HG02943 (cell line): ENCODE results near the gene NAT16.

Experiments used
- ATAC-seq: cut with Tn5 transposase; IDR thresholded peaks from one replicate; pipeline ENCODE4 v1.9.1; 2021; ENCODE audit warnings: mild to moderate bottlenecking, low read depth, moderate library complexity; ENCODE audit not compliant: unreplicated experiment

NAT16 gene

DNA sequence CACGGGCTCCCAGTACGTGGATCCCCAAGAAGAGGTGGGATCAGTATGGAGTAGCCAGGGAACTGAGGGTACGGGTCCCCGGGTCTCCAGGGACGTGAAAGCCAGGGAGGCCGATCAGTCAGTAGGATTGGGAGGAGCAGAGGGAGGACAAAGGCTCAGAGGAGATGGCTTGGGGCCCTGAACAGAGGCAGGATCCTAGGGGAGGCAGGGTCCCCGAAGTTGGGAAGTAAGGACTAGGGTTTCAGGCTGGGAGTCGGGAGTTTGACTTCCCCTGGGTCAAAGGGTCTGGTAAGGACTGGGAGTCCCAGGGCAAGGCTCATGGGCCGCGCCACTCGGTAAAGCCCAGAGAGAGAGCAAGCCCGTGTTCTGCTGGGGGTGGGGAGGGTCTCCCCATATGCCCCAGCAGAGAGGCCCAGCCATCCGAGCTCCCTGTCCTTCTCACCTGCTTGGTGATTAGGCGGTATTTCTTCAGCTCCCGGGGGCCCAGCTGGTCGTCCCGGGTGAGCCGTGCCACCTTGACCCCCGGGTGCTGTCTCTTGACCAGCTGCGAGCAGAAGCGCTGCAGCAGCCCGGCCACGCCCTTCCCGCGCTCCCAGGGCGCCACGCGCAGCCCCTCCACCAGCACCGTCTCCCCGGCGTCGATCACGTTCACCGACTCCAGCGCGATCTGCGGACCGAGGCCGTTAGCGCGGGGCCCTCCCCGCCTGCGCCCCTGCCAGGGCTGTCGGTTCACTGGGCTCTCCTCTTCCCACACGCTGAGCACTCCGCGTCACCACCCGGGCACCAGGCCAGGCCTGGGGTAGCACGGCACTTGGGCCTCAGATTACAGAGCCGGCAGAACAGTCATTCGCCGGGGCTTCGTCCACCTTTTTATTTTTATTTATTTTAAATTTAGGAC, 7.0 kb downstream of the NAT16 start:
- no peak for ATAC-seq

DNA sequence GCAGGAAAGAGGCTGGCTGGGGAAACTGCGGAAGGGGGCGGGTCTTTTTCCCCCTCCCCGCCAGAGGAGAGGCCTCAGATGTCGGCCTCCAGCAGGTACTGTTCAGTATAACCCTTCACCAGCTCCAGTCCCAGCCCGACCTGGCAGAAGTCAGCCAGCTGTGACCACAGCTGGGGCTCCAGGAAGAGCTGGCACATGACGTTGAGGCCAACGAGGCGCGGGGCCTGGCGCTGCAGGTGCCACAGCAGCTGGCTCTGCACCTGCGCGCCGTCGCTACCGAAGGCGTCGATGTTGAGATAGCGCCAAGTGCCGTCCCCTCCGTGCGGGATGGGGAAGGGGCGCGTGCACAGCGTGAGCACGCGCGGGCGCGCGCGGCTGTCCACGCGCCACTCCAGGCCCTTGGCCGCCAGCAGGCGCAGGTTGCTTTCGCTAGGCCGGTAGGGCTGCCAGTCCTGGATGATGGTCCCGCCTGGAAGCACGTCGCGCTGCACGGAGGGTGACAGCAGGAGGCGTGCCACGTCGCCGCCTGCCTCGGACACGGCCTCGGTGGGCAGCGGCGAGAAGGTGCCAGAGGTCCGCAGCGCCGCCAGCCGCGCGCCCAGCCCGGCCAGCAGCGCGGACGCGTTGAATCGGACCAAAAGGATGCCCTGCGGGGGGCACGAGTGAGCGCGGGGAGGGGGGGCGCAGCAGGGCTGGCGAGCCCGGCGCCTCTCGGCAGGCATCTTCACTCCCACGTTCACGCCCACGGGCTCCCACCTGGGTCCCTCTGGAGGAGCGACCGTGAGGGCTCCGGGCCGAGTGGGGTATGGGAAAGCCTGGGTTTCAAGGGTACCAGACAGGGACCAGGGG, 7.9 kb downstream of the NAT16 start:
- ATAC-seq = no peak

GRCh38 chr7:101171442-101171837, 8.7 kb downstream of the NAT16 start:
- ATAC-seq = no peak

DNA sequence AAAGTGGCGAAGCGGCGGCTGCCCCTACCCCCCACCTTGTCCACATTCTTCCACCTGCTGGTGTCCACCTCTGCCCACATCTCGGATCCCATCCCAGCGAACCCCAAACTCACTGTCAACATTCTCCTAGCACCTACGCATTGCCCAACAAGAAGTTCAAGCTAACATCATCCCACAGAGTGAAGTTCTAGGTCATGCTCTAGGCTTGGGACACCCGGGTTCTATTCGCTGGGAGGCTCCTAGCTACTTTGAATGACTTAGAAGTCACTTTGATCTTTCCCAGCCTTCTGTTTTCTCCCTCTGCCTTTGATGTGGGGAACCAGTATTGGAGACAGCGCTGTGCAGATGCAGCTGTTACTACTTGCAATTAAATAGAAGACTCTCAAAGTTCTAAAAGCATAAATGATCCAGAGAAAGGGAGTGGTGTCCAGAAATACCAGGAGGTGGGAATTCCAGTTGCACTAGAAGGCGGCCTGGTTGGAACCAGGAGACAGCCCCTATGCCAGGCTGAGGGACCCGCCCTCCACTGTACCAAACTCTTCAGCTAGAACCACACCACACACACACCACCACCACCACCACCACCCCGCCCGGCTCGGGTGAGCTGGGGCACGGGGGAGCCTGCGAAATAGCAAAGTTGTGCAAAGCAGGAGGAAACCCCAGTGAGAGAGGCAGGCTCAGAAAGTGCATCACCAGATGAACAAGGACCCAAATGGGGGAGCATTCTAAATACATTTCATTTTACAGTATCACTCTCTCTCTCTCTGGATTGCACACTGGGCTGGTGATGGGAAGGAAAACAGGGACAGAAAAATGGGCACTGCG, 9.3 kb downstream of the NAT16 start:
- no peak for ATAC-seq

GRCh38 chr7:101169838-101170551, 10.1 kb downstream of the NAT16 start:
- no peak for ATAC-seq

DNA sequence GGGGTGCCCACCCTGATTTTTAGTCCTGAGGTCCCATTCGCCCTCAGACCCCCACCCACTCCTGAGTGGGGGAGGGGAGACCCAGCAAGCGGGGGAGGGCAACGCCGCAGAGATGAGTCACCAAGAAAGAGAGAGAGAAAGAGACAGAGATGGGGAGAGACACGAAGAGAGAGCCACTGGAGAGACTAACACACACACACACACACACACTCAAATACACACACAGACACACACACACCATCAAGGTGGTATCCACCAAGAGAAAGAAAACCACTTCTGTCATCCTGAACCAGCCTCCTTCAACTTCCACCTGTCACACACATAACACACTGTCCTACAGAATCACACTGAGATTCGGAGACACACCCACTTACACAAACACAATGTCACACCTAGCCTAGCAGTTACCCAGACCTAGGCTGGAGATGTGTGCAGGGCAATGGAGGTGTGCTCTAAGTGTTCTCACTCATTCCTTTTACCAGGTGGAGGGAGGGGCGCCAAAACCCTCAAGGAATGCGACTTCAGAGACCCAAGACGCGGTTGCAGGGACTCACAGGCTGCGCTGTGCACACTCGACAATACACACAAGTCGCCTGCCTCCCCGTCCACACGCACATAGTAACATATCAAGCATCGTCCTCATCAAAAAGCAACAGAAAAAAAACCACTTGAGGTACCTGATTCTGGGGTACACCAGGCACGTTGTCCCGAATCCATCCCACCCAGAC, 10.8 kb downstream of the NAT16 start:
- no peak for ATAC-seq

- ATAC-seq = no peak
Observed at GRCh38 chr7:101168412-101169049, 11.6 kb downstream of the NAT16 start.

DNA sequence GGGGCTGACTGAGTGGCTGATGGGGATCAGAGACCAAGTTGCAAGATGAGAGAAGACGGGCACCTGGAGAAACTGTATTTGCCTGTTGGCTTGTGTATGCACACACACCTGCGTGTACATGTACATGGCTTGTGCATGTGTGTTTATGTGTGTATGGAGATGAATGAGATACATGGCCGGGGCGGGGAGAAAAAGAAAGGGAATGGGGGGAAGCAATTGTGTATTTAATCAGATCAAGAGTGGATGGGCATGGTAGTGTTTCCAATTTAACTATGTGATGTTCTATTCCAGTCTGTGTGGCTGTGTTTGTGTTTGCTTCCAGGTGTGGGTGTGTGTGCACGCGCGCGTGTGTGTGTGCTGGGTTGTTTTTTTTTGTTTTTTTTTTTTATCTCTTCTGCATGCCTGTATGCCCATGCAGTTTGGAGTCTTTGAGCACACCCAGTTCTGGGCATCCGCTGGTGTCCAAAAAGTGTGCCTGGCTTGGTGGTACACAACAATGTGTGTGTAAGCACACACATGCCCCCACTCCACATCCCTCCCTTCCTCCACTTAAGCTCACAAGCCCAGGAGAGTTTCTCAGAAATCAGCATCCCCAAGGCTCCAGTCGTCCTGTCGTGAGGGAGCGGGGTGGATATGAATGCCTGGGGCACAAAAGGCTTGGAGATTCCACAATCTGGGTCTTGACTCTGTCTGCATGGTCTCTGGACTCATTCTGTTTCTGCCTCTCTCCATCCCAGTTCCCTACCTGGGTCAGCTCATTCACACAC, 12.3 kb downstream of the NAT16 start:
- no peak for ATAC-seq

DNA sequence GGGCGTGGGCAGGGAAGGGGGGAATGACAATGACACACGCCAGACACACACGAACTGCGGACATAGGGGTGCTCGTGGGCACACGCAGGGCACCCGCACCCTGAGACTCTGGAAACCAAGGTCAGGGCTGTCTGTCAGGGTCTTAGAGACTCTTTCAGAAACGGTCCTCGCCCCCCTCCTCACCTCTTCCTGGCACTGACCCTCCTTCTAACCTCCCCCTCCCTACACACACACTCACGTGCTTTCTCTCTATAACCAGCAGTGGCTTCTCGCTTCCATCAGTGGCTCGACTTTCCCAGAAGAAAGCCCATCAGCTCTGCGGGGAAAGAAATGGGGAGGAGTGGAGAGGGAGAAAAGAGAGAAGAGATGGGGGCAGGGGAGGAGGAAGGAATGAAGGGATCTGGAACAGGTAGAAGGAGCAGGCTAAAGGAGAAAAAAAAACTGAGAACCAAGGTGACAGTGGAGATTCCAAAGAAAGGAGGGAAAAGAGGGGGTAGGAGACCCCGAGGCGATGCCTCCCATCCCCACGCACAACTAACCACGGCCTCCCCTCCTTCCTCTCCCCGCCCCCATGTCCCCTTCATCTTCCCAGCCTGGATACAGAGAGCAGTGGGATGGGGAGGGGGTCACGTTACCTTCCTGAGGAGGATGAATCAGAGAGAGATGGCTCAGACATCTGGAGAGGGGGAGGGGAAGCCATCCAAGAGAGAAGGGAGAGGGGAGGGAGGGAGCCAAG, 13.0 kb downstream of the NAT16 start:
- ATAC-seq = no peak

- ATAC-seq = no peak
Observed at GRCh38 chr7:101166648-101166908, 13.5 kb downstream of the NAT16 start.

DNA sequence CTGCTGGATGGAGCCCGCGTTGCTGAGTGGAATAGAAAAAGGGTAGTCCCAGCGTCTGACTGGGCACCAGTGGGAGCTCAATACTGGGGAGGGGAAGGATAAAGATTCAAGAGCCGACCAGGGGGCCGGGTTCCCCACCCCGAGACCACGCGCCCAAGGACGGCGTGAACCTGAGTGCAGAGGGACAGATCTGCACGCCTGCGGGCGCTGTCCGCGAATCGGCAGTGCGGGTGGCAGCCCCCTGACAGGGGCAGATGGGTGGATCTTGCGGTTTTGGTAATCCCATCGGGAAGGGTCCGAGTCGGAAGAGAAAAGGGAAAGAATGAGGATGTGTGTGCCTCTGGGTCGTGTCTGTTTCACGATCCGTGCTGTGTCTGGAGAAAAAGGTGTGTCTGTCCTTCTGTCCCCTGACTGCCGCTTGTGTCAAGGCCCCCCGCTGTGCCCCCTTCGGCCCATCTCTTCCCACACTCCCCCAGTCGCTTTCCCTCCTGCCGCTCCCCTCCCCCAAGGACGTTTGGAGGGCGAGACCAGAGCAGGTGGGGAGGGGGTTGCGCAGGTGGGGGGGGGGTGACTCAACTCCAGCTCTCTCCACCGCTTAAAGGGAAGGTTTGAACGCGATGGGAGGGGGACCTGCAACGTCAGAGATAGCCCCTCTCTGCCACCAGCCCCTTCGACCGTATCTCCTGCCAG, 14.0 kb downstream of the NAT16 start:
- ATAC-seq = no peak

DNA sequence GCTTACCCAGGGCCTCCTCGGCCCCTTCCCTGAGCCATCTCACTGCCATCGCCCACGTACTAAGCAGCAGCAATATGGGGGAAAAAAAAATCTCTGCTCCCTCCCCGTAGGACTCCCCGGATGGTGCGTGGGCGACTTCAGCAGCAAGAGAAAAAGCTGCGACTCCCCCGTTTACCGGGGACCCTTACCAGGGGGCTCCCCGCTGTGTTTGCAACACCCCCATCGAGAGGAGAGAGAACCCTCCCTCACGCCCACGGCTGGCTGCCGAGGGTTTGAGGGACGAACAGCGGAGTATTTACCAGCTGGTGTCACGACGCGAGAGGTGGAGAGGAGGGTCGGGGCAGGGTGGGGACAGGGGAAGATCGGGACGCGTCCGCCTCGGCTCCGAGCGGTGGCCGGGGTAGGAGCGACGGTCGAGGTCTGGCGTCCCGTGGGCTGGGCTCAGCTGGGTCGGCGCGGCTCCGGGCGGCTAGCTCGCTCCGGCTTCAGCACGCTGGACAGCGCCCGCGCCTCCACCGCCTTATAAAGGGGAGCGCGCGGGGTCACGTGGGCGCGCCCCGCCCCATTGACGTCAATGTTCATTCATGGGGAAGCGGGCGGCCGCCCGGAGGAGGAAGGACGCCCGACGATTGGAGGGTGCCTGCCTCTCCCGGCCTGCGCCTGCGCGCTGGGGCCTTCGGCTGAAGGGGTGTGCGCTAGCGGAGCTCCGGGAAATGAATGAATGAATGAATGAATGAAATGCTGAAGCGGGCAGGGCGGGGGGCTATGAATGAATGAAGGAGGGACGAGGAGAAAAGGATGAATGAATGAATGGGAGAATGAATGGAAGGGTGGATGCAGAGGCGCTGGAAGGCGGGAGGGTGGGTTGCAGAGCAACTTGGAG, 14.8 kb downstream of the NAT16 start, which contains the start of gene VGF:
Gene VGF (minus strand): TSS at position 495 of the 883 bp plus-strand sequence. CDS start 726 bp downstream, outside the sequence.
- ATAC-seq = peak; percentile 65

- no peak for ATAC-seq
Observed at GRCh38 chr7:101164071-101164840, 15.8 kb downstream of the NAT16 start.

- ATAC-seq = no peak
Observed at GRCh38 chr7:101163279-101164070, 16.6 kb downstream of the NAT16 start.
